Measurements from ENCODE around the gene UFM1.

UFM1 gene

DNA sequence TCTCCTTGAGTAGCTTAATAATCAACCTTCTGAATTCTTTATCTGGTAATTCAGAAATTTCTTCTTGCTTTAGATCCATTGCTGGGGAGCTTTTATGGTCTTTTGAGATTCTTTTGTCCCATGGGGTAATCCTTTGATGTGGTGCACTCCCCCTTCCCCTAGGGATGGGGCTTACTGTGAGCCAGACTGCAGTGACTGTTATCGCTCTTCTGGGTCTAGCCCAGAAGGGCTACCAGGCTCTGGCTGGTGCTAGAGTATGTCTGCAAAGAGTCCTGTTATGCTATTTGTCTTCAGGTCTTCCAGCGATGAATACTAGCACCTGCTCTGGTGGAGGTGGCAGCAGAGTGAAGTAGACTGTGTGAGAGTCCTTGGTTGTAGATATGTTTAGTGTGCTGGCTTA lies 41.7 kb downstream of the UFM1 start:
- Histone ChIP-seq H3K9me2 (replicated peaks; ENCODE audit: low read depth, low read length) (no peaks in the 10 kb centered on the region), H3K27me3 (ENCODE audit: insufficient read depth, low read length, poor library complexity, severe bottlenecking) (no peaks in the 10 kb centered on the region), H3K4me2 (ENCODE audit: low read depth, low read length, poor library complexity, severe bottlenecking) (no peak overlapping the region), H3K79me2 (ENCODE audit: insufficient read depth, low read length) (no peaks in the 10 kb centered on the region), H3K9me3 (ENCODE audit: insufficient read depth, low read depth, low read length) (no peaks in the 10 kb centered on the region), H4K20me1 (ENCODE audit: insufficient read depth, low read length, poor library complexity, severe bottlenecking) (no peaks in the 10 kb centered on the region), H3F3A (ENCODE audit: low read depth) (no peaks in the 10 kb centered on the region), H2AFZ (ENCODE audit: low read length) (no peak overlapping the region), H3K9ac (ENCODE audit: low read depth, low read length, poor library complexity, severe bottlenecking) (no peak overlapping the region), H3K4me3 (ENCODE audit: low read length, poor library complexity, severe bottlenecking) (no peak overlapping the region), H3K4me1 (ENCODE audit: insufficient read depth, low read length, poor library complexity, severe bottlenecking) (no peaks in the 10 kb centered on the region), H3K36me3 (ENCODE audit: insufficient read depth, low read length) (no peaks in the 10 kb centered on the region)
- no peak for TF ChIP-seq EZH2phosphoT487 (IDR thresholded peaks at IDR 0.05; ENCODE audit: borderline replicate concordance)
- TF ChIP-seq, protein P1, sequence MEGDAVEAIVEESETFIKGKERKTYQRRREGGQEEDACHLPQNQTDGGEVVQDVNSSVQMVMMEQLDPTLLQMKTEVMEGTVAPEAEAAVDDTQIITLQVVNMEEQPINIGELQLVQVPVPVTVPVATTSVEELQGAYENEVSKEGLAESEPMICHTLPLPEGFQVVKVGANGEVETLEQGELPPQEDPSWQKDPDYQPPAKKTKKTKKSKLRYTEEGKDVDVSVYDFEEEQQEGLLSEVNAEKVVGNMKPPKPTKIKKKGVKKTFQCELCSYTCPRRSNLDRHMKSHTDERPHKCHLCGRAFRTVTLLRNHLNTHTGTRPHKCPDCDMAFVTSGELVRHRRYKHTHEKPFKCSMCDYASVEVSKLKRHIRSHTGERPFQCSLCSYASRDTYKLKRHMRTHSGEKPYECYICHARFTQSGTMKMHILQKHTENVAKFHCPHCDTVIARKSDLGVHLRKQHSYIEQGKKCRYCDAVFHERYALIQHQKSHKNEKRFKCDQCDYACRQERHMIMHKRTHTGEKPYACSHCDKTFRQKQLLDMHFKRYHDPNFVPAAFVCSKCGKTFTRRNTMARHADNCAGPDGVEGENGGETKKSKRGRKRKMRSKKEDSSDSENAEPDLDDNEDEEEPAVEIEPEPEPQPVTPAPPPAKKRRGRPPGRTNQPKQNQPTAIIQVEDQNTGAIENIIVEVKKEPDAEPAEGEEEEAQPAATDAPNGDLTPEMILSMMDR (conservative IDR thresholded peaks at IDR 0.05; ENCODE audit: low read length), result no peak

DNA sequence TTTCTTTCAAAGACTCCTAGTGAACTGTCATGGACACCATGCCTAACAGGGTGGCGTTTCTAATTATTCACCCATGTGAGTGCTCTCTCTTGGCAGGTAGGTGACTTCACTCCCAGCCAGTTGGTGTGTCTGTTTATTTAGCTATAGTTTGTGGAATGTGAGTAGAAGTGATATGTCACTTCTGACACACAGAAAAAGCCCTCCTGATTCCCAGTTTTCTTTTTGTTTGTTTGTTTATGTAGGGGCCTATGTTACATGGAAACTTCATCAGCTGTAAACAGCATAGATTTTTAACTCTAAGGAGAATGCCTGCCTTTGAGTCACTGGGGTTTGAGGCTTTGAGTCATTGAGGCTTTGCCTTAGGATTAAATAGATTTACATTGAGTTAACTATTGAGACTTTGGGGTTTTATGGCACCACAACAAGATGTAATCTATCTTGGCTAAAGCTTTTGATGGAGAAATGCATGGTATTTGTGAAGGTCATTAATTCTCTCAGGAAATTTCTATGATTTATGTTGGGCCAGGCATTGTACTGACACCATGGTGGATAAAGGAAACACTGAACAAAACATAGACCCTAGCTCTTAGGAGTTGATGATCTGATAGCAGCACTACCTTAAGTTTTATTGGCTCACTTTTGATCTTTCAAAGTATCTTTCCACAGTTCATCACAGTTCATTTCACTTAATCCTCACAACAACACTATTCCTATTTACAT lies 45.3 kb downstream of the UFM1 start:
- Histone ChIP-seq H3K9ac (ENCODE audit: low read depth, low read length, poor library complexity, severe bottlenecking) (no peak overlapping the region), H3K9me3 (ENCODE audit: insufficient read depth, low read depth, low read length) (no peaks in the 10 kb centered on the region), H3K27me3 (ENCODE audit: insufficient read depth, low read length, poor library complexity, severe bottlenecking) (no peaks in the 10 kb centered on the region), H3K4me1 (ENCODE audit: insufficient read depth, low read length, poor library complexity, severe bottlenecking) (no peaks in the 10 kb centered on the region), H2AFZ (ENCODE audit: low read length) (no peak overlapping the region), H3K9me2 (replicated peaks; ENCODE audit: low read depth, low read length) (no peaks in the 10 kb centered on the region), H3K4me3 (ENCODE audit: low read length, poor library complexity, severe bottlenecking) (no peak overlapping the region), H4K20me1 (ENCODE audit: insufficient read depth, low read length, poor library complexity, severe bottlenecking) (no peaks in the 10 kb centered on the region), H3K4me2 (ENCODE audit: low read depth, low read length, poor library complexity, severe bottlenecking) (no peak overlapping the region), H3K79me2 (ENCODE audit: insufficient read depth, low read length) (no peaks in the 10 kb centered on the region), H3K36me3 (ENCODE audit: insufficient read depth, low read length) (no peaks in the 10 kb centered on the region), H3F3A (ENCODE audit: low read depth) (no peaks in the 10 kb centered on the region)
- TF ChIP-seq, protein P1 (conservative IDR thresholded peaks at IDR 0.05; ENCODE audit: low read length), result no peak
- no peak for TF ChIP-seq EZH2phosphoT487 (IDR thresholded peaks at IDR 0.05; ENCODE audit: borderline replicate concordance)

DNA sequence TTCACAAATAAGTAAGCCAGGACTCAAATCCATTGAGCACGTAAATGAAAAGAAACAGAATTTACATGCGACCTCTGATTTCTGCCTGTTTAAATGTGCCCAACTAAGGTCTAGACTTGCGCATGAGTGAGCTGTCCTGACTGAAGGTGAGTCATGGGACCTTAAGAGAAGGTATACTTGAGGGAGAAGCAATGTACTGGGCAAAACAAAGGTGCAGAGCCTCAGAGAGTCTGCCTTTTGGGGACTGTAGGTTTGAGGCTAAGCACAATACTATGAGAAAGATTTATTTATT lies 45.8 kb downstream of the UFM1 start:
- H4K20me1 ChIP-seq (ENCODE audit: insufficient read depth, low read length, poor library complexity, severe bottlenecking), result no peaks in the 10 kb centered on the region
- TF ChIP-seq EZH2phosphoT487 (IDR thresholded peaks at IDR 0.05; ENCODE audit: borderline replicate concordance), result no peak
- TF ChIP-seq, protein P1 (conservative IDR thresholded peaks at IDR 0.05; ENCODE audit: low read length), result no peak
- H3K4me3 ChIP-seq (ENCODE audit: low read length, poor library complexity, severe bottlenecking), result no peak overlapping the region
- no peaks in the 10 kb centered on the region for H3K79me2 ChIP-seq (ENCODE audit: insufficient read depth, low read length)
- H3K4me1 ChIP-seq (ENCODE audit: insufficient read depth, low read length, poor library complexity, severe bottlenecking), result no peaks in the 10 kb centered on the region
- H3F3A ChIP-seq (ENCODE audit: low read depth), result no peaks in the 10 kb centered on the region
- H3K36me3 ChIP-seq (ENCODE audit: insufficient read depth, low read length), result no peaks in the 10 kb centered on the region
- no peak overlapping the region for H3K9ac ChIP-seq (ENCODE audit: low read depth, low read length, poor library complexity, severe bottlenecking)
- no peaks in the 10 kb centered on the region for H3K9me3 ChIP-seq (ENCODE audit: insufficient read depth, low read depth, low read length)
- no peak overlapping the region for H3K4me2 ChIP-seq (ENCODE audit: low read depth, low read length, poor library complexity, severe bottlenecking)
- H3K9me2 ChIP-seq (replicated peaks; ENCODE audit: low read depth, low read length), result no peaks in the 10 kb centered on the region
- no peak overlapping the region for H2AFZ ChIP-seq (ENCODE audit: low read length)
- H3K27me3 ChIP-seq (ENCODE audit: insufficient read depth, low read length, poor library complexity, severe bottlenecking), result no peaks in the 10 kb centered on the region

Measured in Loucy (cell line).